Activated naive CD4-positive, alpha-beta T cell treated with anti-CD3 and anti-CD28 coated beads, Interleukin-2, amount 50 U/mL, for 72 hours (primary cell): ENCODE measurements around the gene SYT6. TPM values are rescaled to one million over a fixed set of nuclear protein-coding genes. Genes with fewer than 3 reads are reported as not detected.

ENCODE experiments used
- ATAC-seq, 2 donors: fragments of 150-1000 bp; cut with Tn5 transposase; 2 replicates each; pipeline ENCODE4 v1.10.0; 2021; ENCODE audit warnings: mild to moderate bottlenecking in 2 of 2, moderate library complexity in 2 of 2
- DNase-seq, 2 donors: peaks; one replicate each; pipeline ENCODE4 v3.0.0; 2021 to 2022; ENCODE audit warnings: low spot score in 2 of 2
- H3K27ac Mint-ChIP-seq, 2 donors: one replicate each; pipeline ENCODE4 v1.8.0; 2022; ENCODE audit warnings: mild to moderate bottlenecking in 2 of 2, mixed read lengths in 2 of 2
- H3K36me3 Mint-ChIP-seq, 2 donors: one replicate each; pipeline ENCODE4 v1.8.0; 2022; ENCODE audit warnings: mixed read lengths in 2 of 2
- H3K9me3 Mint-ChIP-seq, 2 donors: one replicate each; pipeline ENCODE4 v1.8.0; 2022; ENCODE audit warnings: mixed read lengths in 2 of 2
- total RNA-seq, 2 donors: library from RNA; stranded (reverse); gene quantifications; one replicate each; pipeline ENCODE4 v1.2.3, GENCODE V29; 2022

SYT6 gene
- total RNA-seq, 2 donors from 2014 or later = 0.11 TPM; not detected in 1

DNA sequence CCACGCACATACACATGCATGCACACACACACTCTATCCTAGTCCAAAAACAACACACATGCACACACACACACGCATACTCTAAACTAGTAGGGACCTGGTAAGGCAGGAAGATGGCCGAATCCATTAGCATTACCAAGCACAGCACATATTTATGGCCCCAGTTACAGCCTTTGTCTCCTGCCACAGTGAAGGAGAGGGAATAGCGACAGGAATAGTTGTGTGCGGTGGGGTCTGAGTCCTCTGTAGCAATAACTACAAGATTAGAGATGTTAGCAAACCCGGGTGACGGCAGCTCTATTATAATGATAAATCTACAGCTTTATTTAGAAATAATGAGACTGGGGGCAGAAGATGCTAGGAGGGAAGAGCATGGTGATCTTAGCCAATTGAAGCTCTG lies 20.5 kb downstream of the SYT6 start:
- ATAC-seq (no peak), DNase-seq (no peak)
- Mint-ChIP-seq H3K9me3 (peaks cover 6 to 7% of the 10 kb centered on the region in 2 donors), H3K36me3 (no peaks in the 10 kb centered on the region), H3K27ac (no peak overlapping the region)

DNA sequence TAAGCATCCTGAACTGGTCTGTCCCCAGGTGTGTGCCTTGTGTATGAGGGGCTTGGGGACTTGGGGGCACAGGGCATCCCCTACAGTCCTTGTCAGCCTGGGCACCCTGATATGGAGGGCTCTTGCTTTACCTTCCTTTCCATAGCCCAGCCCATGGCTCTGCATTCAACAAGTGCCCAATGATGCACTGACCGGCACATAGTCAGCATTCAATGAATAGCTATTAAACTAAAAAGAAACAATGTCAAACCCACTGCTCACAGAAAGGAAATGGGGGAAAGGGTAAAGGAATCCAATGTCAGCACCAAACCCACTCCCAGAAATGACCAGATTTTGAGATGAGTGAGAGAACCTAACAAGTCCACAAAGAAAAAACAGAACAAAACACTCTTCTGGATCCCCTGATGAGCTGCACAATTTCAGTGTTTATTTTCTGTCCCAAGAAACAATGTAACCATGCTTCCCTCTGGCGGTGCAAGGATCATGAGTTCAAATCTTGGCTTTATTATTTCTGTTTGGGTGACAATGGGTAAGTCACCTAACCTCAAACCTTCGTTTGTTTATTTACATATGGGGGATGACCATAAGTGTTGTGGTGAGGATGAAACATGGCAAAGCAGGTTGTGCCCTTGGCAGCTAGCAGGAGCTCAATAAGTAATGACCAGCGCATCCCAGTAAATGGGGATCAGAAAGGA lies 22.0 kb downstream of the SYT6 start:
- Mint-ChIP-seq H3K27ac (no peak overlapping the region), H3K9me3 (peaks cover 6 to 7% of the 10 kb centered on the region in 2 donors), H3K36me3 (no peaks in the 10 kb centered on the region)
- DNase-seq (no peak), ATAC-seq (no peak)

- Mint-ChIP-seq H3K36me3 (no peaks in the 10 kb centered on the region), H3K27ac (no peak overlapping the region), H3K9me3 (peaks cover 6 to 7% of the 10 kb centered on the region in 2 donors)
- no peak for ATAC-seq
- DNase-seq = no peak
These were observed 22.7 kb downstream of the SYT6 start for GRCh38 chr1:114130846-114131525.

GRCh38 chr1:114130213-114130612 lies 23.5 kb downstream of the SYT6 start:
- DNase-seq = no peak
- ATAC-seq = no peak
- Mint-ChIP-seq H3K27ac (peak overlapping the region in 1 of 2 donors; percentile 18), H3K9me3 (peaks cover 6 to 7% of the 10 kb centered on the region in 2 donors), H3K36me3 (no peaks in the 10 kb centered on the region)

DNA sequence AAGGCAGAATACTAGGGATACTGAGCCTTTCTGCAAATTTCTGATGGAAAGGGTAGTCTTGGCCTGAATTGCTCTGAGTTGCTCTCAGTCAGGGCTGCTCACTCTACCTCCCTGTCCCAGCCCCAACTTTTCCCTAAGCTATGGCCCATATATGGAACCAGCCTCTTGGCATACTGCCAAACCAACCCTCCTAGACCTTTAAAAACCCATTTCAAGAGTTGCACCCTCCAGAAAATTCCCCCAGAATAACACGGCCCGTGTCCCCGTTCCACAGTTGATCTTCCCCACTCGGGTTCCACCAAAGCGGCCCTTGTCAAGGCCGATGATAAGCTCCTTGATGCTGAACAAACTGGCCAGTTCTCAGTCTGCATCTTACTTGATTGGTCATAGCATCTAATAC lies 25.4 kb downstream of the SYT6 start:
- Mint-ChIP-seq H3K9me3 (peaks cover 6 to 7% of the 10 kb centered on the region in 2 donors), H3K36me3 (no peaks in the 10 kb centered on the region), H3K27ac (no peak overlapping the region)
- DNase-seq (no peak), ATAC-seq (no peak)

GRCh38 chr1:114126261-114127095 lies 27.2 kb downstream of the SYT6 start:
- no peak for ATAC-seq
- Mint-ChIP-seq H3K27ac (no peak overlapping the region), H3K9me3 (peaks cover 6 to 7% of the 10 kb centered on the region in 2 donors), H3K36me3 (no peaks in the 10 kb centered on the region)
- no peak for DNase-seq

- H3K36me3 Mint-ChIP-seq = no peaks in the 10 kb centered on the region
These were observed 29.0 kb downstream of the SYT6 start for GRCh38 chr1:114124644-114125043.

GRCh38 chr1:114122941-114123618 lies 30.6 kb downstream of the SYT6 start:
- Mint-ChIP-seq H3K36me3 (no peaks in the 10 kb centered on the region), H3K9me3 (no peaks in the 10 kb centered on the region), H3K27ac (peak overlapping the region in 1 of 2 donors; percentile 29)
- no peak for DNase-seq
- no peak for ATAC-seq

More at GRCh38 chr1:114124644-114125043, 29.0 kb downstream of the SYT6 start:
- Mint-ChIP-seq H3K9me3 (peaks cover 0 to 7% of the 10 kb centered on the region in 2 donors), H3K27ac (peak overlapping the region in 1 of 2 donors; percentile 44)
- ATAC-seq = no peak
- DNase-seq = no peak

- H3K36me3 Mint-ChIP-seq = no peaks in the 10 kb centered on the region
- H3K27ac Mint-ChIP-seq = peak overlapping the region in 1 of 2 donors; percentile 82
- ATAC-seq (no peak), DNase-seq (no peak)
- peaks cover 0 to 5% of the 10 kb centered on the region in 2 donors for H3K9me3 Mint-ChIP-seq
These were observed 35.2 kb downstream of the SYT6 start for GRCh38 chr1:114118351-114118990.

- DNase-seq (no peak), ATAC-seq (no peak)
- Mint-ChIP-seq H3K36me3 (no peaks in the 10 kb centered on the region), H3K9me3 (peaks cover 0 to 5% of the 10 kb centered on the region in 2 donors), H3K27ac (no peak overlapping the region)
These were observed 36.0 kb downstream of the SYT6 start for GRCh38 chr1:114117654-114118053.

GRCh38 chr1:114116086-114116485 lies 37.6 kb downstream of the SYT6 start:
- no peak overlapping the region for H3K27ac Mint-ChIP-seq
- peaks cover 0 to 5% of the 10 kb centered on the region in 2 donors for H3K9me3 Mint-ChIP-seq
- H3K36me3 Mint-ChIP-seq = no peaks in the 10 kb centered on the region

GRCh38 chr1:114114185-114115094 lies 39.2 kb downstream of the SYT6 start:
- no peak for DNase-seq
- H3K9me3 Mint-ChIP-seq = peaks cover 0 to 5% of the 10 kb centered on the region in 2 donors
- H3K27ac Mint-ChIP-seq = peak overlapping the region; percentile 45 to 72
- no peak for ATAC-seq
- no peaks in the 10 kb centered on the region for H3K36me3 Mint-ChIP-seq

More at GRCh38 chr1:114116086-114116485, 37.6 kb downstream of the SYT6 start:
- DNase-seq (no peak), ATAC-seq (no peak)

DNA sequence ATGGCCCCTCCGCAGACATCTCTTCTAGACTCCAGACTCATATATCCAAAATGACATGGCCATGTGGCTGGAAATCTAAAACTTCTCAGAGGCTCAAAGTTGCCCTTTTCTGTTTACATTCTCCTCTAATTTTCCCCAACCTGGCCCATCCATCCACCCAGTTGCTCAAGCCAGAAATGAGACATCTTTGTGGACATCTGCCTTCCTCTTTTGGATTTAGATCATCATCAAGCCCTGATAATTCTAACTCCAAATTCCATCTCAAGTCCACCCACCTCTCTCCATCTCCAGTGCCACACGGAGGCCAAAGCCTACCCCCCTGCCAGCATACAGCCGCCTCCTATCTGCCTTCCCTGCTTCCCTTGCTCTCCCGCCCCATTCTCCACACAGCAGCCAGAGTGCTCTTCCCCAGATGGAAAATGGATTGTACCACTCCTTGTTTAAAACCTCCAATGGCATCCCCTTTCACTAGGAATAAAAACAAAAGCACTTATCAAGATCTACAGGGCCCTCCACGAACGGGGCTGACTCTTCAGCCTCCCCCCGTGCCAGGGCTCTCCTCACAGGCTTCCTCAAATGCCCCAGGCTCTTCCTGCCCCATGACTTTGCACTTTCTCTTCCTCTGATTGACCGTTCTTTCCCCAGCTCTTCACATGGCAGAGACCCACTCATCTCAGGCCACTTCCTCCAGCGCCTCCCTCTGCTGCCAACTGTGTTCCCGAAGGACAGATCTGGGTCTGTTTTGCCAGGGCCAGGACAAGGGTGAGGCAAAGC lies 40.1 kb downstream of the SYT6 start:
- no peak for DNase-seq
- no peaks in the 10 kb centered on the region for H3K36me3 Mint-ChIP-seq
- peaks cover 0 to 5% of the 10 kb centered on the region in 2 donors for H3K9me3 Mint-ChIP-seq
- H3K27ac Mint-ChIP-seq = peak overlapping the region; percentile 45 to 72
- no peak for ATAC-seq

GRCh38 chr1:114112775-114113174 lies 40.9 kb downstream of the SYT6 start:
- no peak for ATAC-seq
- H3K36me3 Mint-ChIP-seq = no peaks in the 10 kb centered on the region
- H3K27ac Mint-ChIP-seq = no peak overlapping the region
- peaks cover 0 to 5% of the 10 kb centered on the region in 2 donors for H3K9me3 Mint-ChIP-seq
- no peak for DNase-seq
